Adrenal gland (tissue), 5 donors: ENCODE results near the gene CCK.

ENCODE experiments used
- CTCF ChIP-seq, 6 experiments: fragments of 450-650 bp in 4 of 6; fragments of 200-600 bp in 2 of 6; sonication (generic) in 1 of 6; IDR thresholded peaks; 1 replicate in 5 of 6; 2 replicates in 1 of 6; pipeline versions ENCODE4 v1.5.1 to v1.8.0; 2016 to 2021; ENCODE audit warnings: antibody characterized with exemption in 6 of 6, mild to moderate bottlenecking in 2 of 6, moderate library complexity in 1 of 6
- POLR2A ChIP-seq, 2 donors: fragments of 450-650 bp; IDR thresholded peaks; one replicate each; pipeline ENCODE4 v1.6.1; 2017; ENCODE audit warnings: antibody characterized with exemption in 2 of 2, mild to moderate bottlenecking in 2 of 2, moderate library complexity in 1 of 2
- donor health status: DM: no; HTN: no; CAD: no.

- TF ChIP-seq CTCF (IDR thresholded peaks at IDR 0.05) (no peak), POLR2A (IDR thresholded peaks at IDR 0.05) (no peak)
Measured at GRCh38 chr3:42246091-42246490, 19.9 kb downstream of the CCK start.
